OCI-LY3 (cell line): ENCODE results near the gene EPG5.
"Not testable (repeated sequence)": the region's sequence is repeated elsewhere in the genome, so short reads cannot be mapped to it uniquely, and the experiment has no call there.

ENCODE experiments used
- H2AFZ ChIP-seq: fragments of 200-600, 300-600 bp; shearing (Covaris generic); 2 replicates; pipeline ENCODE4 v1.6.0; 2014; ENCODE audit warnings: antibody characterized with exemption, low read depth, low read length
- H3K27ac ChIP-seq: fragments of 200-600, 300-600 bp; sonication (generic); 2 replicates; pipeline ENCODE4 v1.5.1; 2014; ENCODE audit warnings: mild to moderate bottlenecking, low read length, moderate library complexity, mixed read lengths
- H3K27me3 ChIP-seq: fragments of 200-600, 300-600 bp; sonication (generic); 2 replicates; pipeline ENCODE4 v1.6.1; 2014; ENCODE audit warnings: low read depth, low read length, mixed read lengths
- H3K36me3 ChIP-seq: fragments of 200-600, 300-600 bp; sonication (generic); replicated peaks from 2 replicates; pipeline ENCODE3; 2014; ENCODE audit warnings: low read depth, low read length, mixed read lengths
- H3K4me1 ChIP-seq: fragments of 300-600, 200-600 bp; sonication (generic); 2 replicates; pipeline ENCODE4 v1.6.1; 2014; ENCODE audit warnings: low read length, mixed read lengths
- H3K4me2 ChIP-seq: fragments of 200-600, 300-600 bp; sonication (generic); 2 replicates; pipeline ENCODE4 v1.6.1; 2014; ENCODE audit warnings: low read length, mixed read lengths
- H3K4me3 ChIP-seq: fragments of 300-600, 200-600 bp; sonication (generic); 2 replicates; pipeline ENCODE4 v1.5.1; 2014; ENCODE audit warnings: antibody characterized with exemption, mild to moderate bottlenecking, low read length, moderate library complexity
- H3K79me2 ChIP-seq: fragments of 300-600, 200-600 bp; shearing (Covaris generic); 2 replicates; pipeline ENCODE4 v1.6.1; 2014; ENCODE audit warnings: mild to moderate bottlenecking, low read length, mixed read lengths
- H3K9ac ChIP-seq: fragments of 300-600, 200-600 bp; shearing (Covaris generic); 2 replicates; pipeline ENCODE4 v1.6.0; 2014; ENCODE audit warnings: mild to moderate bottlenecking, low read length, moderate library complexity
- H3K9me3 ChIP-seq: fragments of 200-600, 300-600 bp; shearing (Covaris generic); 2 replicates; pipeline ENCODE4 v1.6.1; 2014; ENCODE audit warnings: low read length, mixed read lengths; ENCODE audit not compliant: insufficient read depth
- H4K20me1 ChIP-seq: fragments of 200-600, 300-600 bp; sonication (generic); 2 replicates; pipeline ENCODE4 v1.6.1; 2016; ENCODE audit warnings: low read length, mixed read lengths; ENCODE audit not compliant: insufficient read depth
- EZH2phosphoT487 ChIP-seq: fragments of 200-600 bp; shearing (Covaris generic); IDR thresholded peaks from 2 replicates; pipeline ENCODE4 v1.6.1; 2018; ENCODE audit warnings: antibody characterized with exemption, mixed run types, low read depth
- TF ChIP-seq, protein P1 (sequence below): fragments of 200-600, 300-600 bp; sonication (generic); IDR thresholded peaks from 2 replicates; pipeline ENCODE4 v1.5.1; 2014; ENCODE audit warnings: antibody characterized with exemption, low read length, low read depth

The EPG5 gene

DNA sequence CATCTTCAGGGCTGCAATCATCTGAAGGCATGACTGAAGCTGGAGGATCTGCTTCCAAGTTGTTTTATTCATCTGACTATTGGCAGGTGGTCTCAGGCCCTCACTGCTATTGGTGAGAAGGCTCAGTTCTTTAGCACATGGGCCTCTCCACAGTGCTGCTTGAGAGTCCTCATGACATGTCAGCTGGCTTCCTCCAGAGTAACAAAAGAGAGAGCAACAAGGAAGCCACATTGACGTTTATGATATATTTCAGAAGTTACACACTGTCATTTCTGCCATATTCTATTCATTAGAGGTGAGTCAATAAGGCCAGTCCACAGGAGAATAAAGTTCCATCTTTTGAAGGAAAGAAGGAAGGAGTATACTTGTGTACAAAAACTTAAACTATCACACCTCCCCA lies 149.6 kb downstream of the EPG5 start:
- peaks cover 13% of the 10 kb centered on the region; the same call in 1 of the 2 replicates for H3K27me3 ChIP-seq
- no peaks in the 10 kb centered on the region for H4K20me1 ChIP-seq
- no peaks in the 10 kb centered on the region for H3K4me1 ChIP-seq
- H3K79me2 ChIP-seq, result no peaks in the 10 kb centered on the region
- H3K27ac ChIP-seq, result no peak overlapping the region
- TF ChIP-seq, protein P1, sequence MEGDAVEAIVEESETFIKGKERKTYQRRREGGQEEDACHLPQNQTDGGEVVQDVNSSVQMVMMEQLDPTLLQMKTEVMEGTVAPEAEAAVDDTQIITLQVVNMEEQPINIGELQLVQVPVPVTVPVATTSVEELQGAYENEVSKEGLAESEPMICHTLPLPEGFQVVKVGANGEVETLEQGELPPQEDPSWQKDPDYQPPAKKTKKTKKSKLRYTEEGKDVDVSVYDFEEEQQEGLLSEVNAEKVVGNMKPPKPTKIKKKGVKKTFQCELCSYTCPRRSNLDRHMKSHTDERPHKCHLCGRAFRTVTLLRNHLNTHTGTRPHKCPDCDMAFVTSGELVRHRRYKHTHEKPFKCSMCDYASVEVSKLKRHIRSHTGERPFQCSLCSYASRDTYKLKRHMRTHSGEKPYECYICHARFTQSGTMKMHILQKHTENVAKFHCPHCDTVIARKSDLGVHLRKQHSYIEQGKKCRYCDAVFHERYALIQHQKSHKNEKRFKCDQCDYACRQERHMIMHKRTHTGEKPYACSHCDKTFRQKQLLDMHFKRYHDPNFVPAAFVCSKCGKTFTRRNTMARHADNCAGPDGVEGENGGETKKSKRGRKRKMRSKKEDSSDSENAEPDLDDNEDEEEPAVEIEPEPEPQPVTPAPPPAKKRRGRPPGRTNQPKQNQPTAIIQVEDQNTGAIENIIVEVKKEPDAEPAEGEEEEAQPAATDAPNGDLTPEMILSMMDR, result no peak
- TF ChIP-seq EZH2phosphoT487, result no peak
- no peaks in the 10 kb centered on the region for H3K36me3 ChIP-seq
- H2AFZ ChIP-seq, result no peak overlapping the region
- no peak overlapping the region for H3K4me3 ChIP-seq
- no peak overlapping the region for H3K4me2 ChIP-seq
- H3K9ac ChIP-seq, result no peak overlapping the region
- no peaks in the 10 kb centered on the region for H3K9me3 ChIP-seq

DNA sequence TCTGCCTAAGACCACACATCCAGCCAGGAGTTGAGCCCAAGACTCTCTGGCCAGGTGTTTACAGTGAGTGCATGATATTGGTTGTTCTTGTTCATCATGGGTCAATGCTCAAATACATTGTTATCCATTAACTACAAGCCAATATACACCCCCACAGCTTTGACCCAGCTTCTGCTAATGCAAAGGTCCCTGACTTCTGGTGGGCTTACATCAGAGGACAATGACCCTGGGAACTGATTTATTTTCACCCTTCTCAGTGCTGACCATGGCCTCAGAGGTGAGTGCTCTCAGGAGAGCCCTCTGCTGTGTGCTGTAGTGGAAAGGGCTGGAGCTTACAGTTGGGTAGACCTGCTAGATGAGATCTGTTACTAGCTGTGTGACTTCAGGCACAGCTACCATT lies 152.4 kb downstream of the EPG5 start:
- not testable (repeated sequence) for H3K4me3 ChIP-seq, H3K36me3 ChIP-seq, H3K4me1 ChIP-seq, H3K79me2 ChIP-seq, H4K20me1 ChIP-seq, H3K27me3 ChIP-seq, H3K27ac ChIP-seq, H3K9me3 ChIP-seq, H3K9ac ChIP-seq, H3K4me2 ChIP-seq, H2AFZ ChIP-seq

DNA sequence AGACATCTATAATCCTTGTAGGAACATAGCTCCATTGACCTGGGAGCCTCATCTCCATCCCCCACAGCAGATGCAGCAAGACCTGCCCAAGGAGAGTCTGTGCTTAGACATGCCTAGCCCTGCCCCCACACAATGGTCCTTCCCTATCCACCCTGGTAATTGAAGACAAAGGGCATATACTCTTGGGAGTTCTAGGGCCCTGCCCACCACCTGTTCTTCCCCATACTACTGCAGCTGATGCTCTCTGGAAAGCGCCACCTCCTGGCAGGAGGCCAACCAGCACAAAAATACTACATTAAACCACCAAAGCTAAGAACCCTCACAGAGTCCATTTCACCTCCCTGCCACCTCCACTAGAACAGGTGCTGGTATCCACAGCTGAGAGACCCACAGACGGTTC lies 160.0 kb downstream of the EPG5 start:
- not testable (repeated sequence) for H3K9ac ChIP-seq, H4K20me1 ChIP-seq, H3K27ac ChIP-seq, H3K4me1 ChIP-seq, H3K79me2 ChIP-seq, H3K4me3 ChIP-seq, H3K27me3 ChIP-seq, H3K36me3 ChIP-seq
- TF ChIP-seq, protein P1, result peak; percentile 75
- H3K9me3 ChIP-seq, result peaks cover 15% of the 10 kb centered on the region; the same call in 1 of the 2 replicates
- H3K4me2 ChIP-seq, result peak overlapping the region; percentile 5; the same call in 1 of the 2 replicates
- H2AFZ ChIP-seq, result peak overlapping the region; percentile 36

DNA sequence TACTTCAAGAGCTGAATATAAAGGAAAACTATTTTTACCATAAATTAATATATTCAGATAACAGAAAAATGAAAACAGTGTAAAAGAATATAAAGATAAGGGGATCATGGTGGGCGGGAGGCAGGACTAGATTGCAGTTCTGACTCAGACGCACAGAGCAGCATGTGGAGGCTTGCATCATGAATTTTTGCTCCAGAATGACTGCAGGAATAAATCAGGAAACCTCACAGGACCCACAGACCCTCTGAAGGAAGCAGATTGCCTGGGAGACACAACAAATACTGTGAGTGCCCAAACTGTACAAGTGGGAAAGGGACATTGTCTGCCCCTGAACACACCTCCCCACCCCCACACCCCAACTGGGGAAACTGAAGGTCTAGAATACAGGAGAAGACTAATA lies 160.9 kb downstream of the EPG5 start:
- Histone ChIP-seq H3K9me3 (peaks cover 15% of the 10 kb centered on the region; the same call in 1 of the 2 replicates), H3K4me2 (no peak overlapping the region), H3K27ac (no peak overlapping the region), H3K36me3 (no peaks in the 10 kb centered on the region), H2AFZ (peak overlapping the region; percentile 36), H4K20me1 (no peaks in the 10 kb centered on the region), H3K27me3 (no peaks in the 10 kb centered on the region), H3K79me2 (no peaks in the 10 kb centered on the region), H3K9ac (no peak overlapping the region), H3K4me1 (peaks cover 7% of the 10 kb centered on the region), H3K4me3 (no peak overlapping the region)
- TF ChIP-seq EZH2phosphoT487, result no peak
- TF ChIP-seq, protein P1, result no peak

DNA sequence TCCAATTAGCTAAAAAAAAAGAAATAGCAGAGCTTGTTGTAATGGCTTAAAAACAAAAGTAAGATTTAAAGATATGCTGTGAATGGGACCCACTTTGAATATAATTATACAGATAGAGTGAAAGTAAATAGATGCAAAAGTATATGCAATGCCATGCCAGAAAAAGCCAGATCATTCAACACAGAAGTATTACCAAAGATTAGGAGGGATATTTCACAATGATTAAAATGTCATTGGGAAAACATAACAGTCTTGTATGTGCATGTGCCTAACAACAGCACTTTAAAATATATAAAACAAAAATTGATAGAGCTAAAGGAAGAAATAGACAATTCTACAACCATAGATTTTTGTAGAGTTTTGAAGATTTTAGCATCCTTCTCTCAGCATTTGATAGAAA lies 161.6 kb downstream of the EPG5 start:
- Histone ChIP-seq H3K9me3 (peaks cover 17% of the 10 kb centered on the region), H3K4me2 (no peak overlapping the region), H3K4me3 (no peak overlapping the region), H3K4me1 (peaks cover 7% of the 10 kb centered on the region), H4K20me1 (no peaks in the 10 kb centered on the region), H3K9ac (no peak overlapping the region), H3K36me3 (no peaks in the 10 kb centered on the region), H3K27me3 (no peaks in the 10 kb centered on the region), H2AFZ (no peak overlapping the region), H3K79me2 (no peaks in the 10 kb centered on the region), H3K27ac (no peak overlapping the region)
- TF ChIP-seq, protein P1, result no peak
- no peak for TF ChIP-seq EZH2phosphoT487
